ENCODE results near the gene MAGEA1.
"Not testable (repeated sequence)": the region's sequence is repeated elsewhere in the genome, so short reads cannot be mapped to it uniquely, and the experiment has no call there.

GRCh38 chrX:153168423-153168822 is 10.7 kb upstream of the MAGEA1 start:
- TF ChIP-seq POLR2A, CTCF (IDR thresholded peaks at IDR 0.05): not testable (repeated sequence)
